HepG2 (cell line): ENCODE measurements around the gene ZNF91. TPM values are rescaled to one million over a fixed set of nuclear protein-coding genes. Genes with fewer than 3 reads are reported as not detected.

Experiments used
- ATAC-seq: fragments of 200-7000 bp; cut with Tn5 transposase; 3 replicates; pipeline ENCODE4 v1.9.1; 2020; ENCODE audit warnings: mild to moderate bottlenecking, moderate library complexity
- BruUV-seq: library from RNA; stranded (reverse); fragments of 400-500 nt; replicated peaks from 2 replicates; lab custom pipeline; 2021; lab: Mats Ljungman, UMichigan
- CTCF ChIA-PET: fragments of 300-600 bp; formaldehyde crosslinking; extraction: SDS; loops from one replicate; lab custom pipeline; 2021; ENCODE audit warnings: low total read pairs, inconsistent platforms, low intra/inter-chr PET ratio; lab: Yijun Ruan, JAX
- POLR2A ChIA-PET: fragments of 350-600 bp; sonication (Branson Sonifier 250); formaldehyde crosslinking; loops from one replicate; lab custom pipeline; 2020; ENCODE audit warnings: antibody characterized with exemption, inconsistent platforms; lab: Yijun Ruan, JAX
- DNase-seq: peaks from one replicate; pipeline ENCODE4 v3.0.0-alpha.2; 2015; ENCODE audit warnings: low spot score
- FAIRE-seq: peaks from 3 replicates; lab custom pipeline; 2011; peaks lifted over from hg19 to GRCh38; lab: Jason Lieb, UNC
- H2AFZ ChIP-seq: one replicate; pipeline ENCODE4 v1.6.1; 2011; ENCODE audit warnings: low read length, inconsistent platforms
- H3K27ac ChIP-seq: fragments of 300-600 bp; 3 replicates; pipeline ENCODE4 v1.8.0; 2011; ENCODE audit warnings: mixed run types, mild to moderate bottlenecking, mixed read lengths, low read length, inconsistent platforms; ENCODE audit not compliant: insufficient read depth; ENCODE audit errors: extremely low read length
- H3K27me3 ChIP-seq, 2 experiments: fragments of 200-600 bp in 1 of 2; 2 replicates in 1 of 2; 3 replicates in 1 of 2; pipeline versions ENCODE4 v1.6.0 to v1.8.0; 2011; ENCODE audit warnings: low read length in 2 of 2, mild to moderate bottlenecking in 2 of 2, moderate library complexity in 2 of 2, inconsistent platforms in 1 of 2; ENCODE audit not compliant: insufficient read depth in 2 of 2, control insufficient read depth in 1 of 2
- H3K36me3 ChIP-seq, 2 experiments: fragments of 200-600 bp in 1 of 2; replicated peaks in 1 of 2; 2 replicates in 1 of 2; 3 replicates in 1 of 2; pipeline versions ENCODE4 v1.5.1 to v1.8.0; 2011; ENCODE audit warnings: low read length in 2 of 2, inconsistent platforms in 1 of 2; ENCODE audit not compliant: insufficient read depth in 2 of 2, control insufficient read depth in 1 of 2
- H3K4me1 ChIP-seq: 2 replicates; pipeline ENCODE4 v1.5.1; 2012; ENCODE audit warnings: low read length, inconsistent platforms; ENCODE audit not compliant: insufficient read depth
- H3K4me2 ChIP-seq: 2 replicates; pipeline ENCODE4 v1.6.0; 2011; ENCODE audit warnings: low read depth, low read length, inconsistent platforms
- H3K4me3 ChIP-seq, 3 experiments: fragments of 200-600 bp in 1 of 3; sonication (generic), shearing (Covaris generic) in 1 of 3; replicated peaks in 1 of 3; 2 replicates each; pipeline ENCODE4 v1.5.1; 2011 to 2016; ENCODE audit warnings: low read length in 3 of 3, inconsistent platforms in 2 of 3, low read depth in 2 of 3, mild to moderate bottlenecking in 2 of 3, control low read depth in 1 of 3, mixed read lengths in 1 of 3; ENCODE audit not compliant: insufficient read depth in 1 of 3
- H3K79me2 ChIP-seq: one replicate; pipeline ENCODE4 v1.6.1; 2011; ENCODE audit warnings: low read length, inconsistent platforms; ENCODE audit not compliant: insufficient read depth
- H3K9ac ChIP-seq: 2 replicates; pipeline ENCODE4 v1.6.0; 2011; ENCODE audit warnings: mild to moderate bottlenecking, low read depth, low read length, inconsistent platforms; ENCODE audit not compliant: insufficient read depth
- H3K9me3 ChIP-seq: 2 replicates; pipeline ENCODE4 v1.5.1; 2012; ENCODE audit warnings: mild to moderate bottlenecking, low read length
- H4K20me1 ChIP-seq: 2 replicates; pipeline ENCODE4 v1.6.0; 2011; ENCODE audit warnings: inconsistent platforms, mild to moderate bottlenecking, low read length, moderate library complexity; ENCODE audit not compliant: insufficient read depth
- AGO2 ChIP-seq: fragments of 200-400 bp; formaldehyde crosslinking; optimal IDR thresholded peaks from 2 replicates; pipeline ENCODE3; 2017; ENCODE audit warnings: mild to moderate bottlenecking, low read depth, low read length, moderate library complexity
- ARHGAP35 ChIP-seq: sonication (generic); formaldehyde crosslinking; IDR thresholded peaks from 2 replicates; pipeline ENCODE4 v1.9.0; 2022; ENCODE audit warnings: mild to moderate bottlenecking, inconsistent platforms, moderate library complexity, missing genetic modification reagents, borderline replicate concordance
- CEBPB ChIP-seq: IDR thresholded peaks from 2 replicates; pipeline ENCODE4 v1.6.1; 2011; ENCODE audit warnings: low read depth, low read length, improper control_type of control experiment, borderline replicate concordance
- CEBPG ChIP-seq: IDR thresholded peaks from 2 replicates; pipeline ENCODE4 v1.6.1; 2016
- IRX3 ChIP-seq: sonication (generic); formaldehyde crosslinking; IDR thresholded peaks from 2 replicates; pipeline ENCODE4 v1.8.1; 2023; ENCODE audit warnings: mild to moderate bottlenecking, low read depth, missing genetic modification reagents, borderline replicate concordance
- KAT8 ChIP-seq: IDR thresholded peaks from 2 replicates; pipeline ENCODE4 v1.6.1; 2016; ENCODE audit warnings: missing genetic modification reagents, missing compliant biosample characterization
- MNT ChIP-seq: fragments of 450-650 bp; IDR thresholded peaks from 2 replicates; pipeline ENCODE4 v1.6.1; 2016
- RFXAP ChIP-seq: sonication (generic); formaldehyde crosslinking; IDR thresholded peaks from 2 replicates; pipeline ENCODE4 v1.4.0; 2020; ENCODE audit warnings: missing genetic modification reagents, borderline replicate concordance
- SRF ChIP-seq: IDR thresholded peaks from 2 replicates; pipeline ENCODE4 v1.6.1; 2011; ENCODE audit warnings: mild to moderate bottlenecking, low read depth, low read length, moderate library complexity
- ZFP91 ChIP-seq: sonication (generic); formaldehyde crosslinking; IDR thresholded peaks from 2 replicates; pipeline ENCODE4 v1.9.0; 2022; ENCODE audit warnings: missing genetic modification reagents, mild to moderate bottlenecking, borderline replicate concordance
- ZMYM3 ChIP-seq: sonication (generic); formaldehyde crosslinking; IDR thresholded peaks from 2 replicates; pipeline ENCODE4 v1.5.1; 2020; ENCODE audit warnings: mild to moderate bottlenecking, missing genetic modification reagents
- ZNF136 ChIP-seq: sonication (generic); formaldehyde crosslinking; IDR thresholded peaks from 2 replicates; pipeline ENCODE4 v1.8.1; 2022; ENCODE audit warnings: low read depth, mild to moderate bottlenecking, moderate library complexity, missing genetic modification reagents
- ZNF230 ChIP-seq: sonication (generic); formaldehyde crosslinking; IDR thresholded peaks from 2 replicates; pipeline ENCODE4 v1.4.0; 2020; ENCODE audit warnings: mild to moderate bottlenecking, missing genetic modification reagents
- ZNF558 ChIP-seq: sonication (generic); formaldehyde crosslinking; IDR thresholded peaks from 2 replicates; pipeline ENCODE4 v1.9.0; 2022; ENCODE audit warnings: mild to moderate bottlenecking, missing genetic modification reagents, borderline replicate concordance
- ZNF7 ChIP-seq: IDR thresholded peaks from 2 replicates; pipeline ENCODE4 v1.6.1; 2016; ENCODE audit warnings: missing biosample characterization, missing genetic modification reagents
- ZNF713 ChIP-seq: sonication (generic); formaldehyde crosslinking; IDR thresholded peaks from 2 replicates; pipeline ENCODE4 v1.4.0; 2020; ENCODE audit warnings: mild to moderate bottlenecking, missing genetic modification reagents
- WGBS: methylation state at CpG from one replicate; pipeline ENCODE4 v1.1.6; 2017; ENCODE audit warnings: low lambda C conversion rate; 5-methylcytosine and 5-hydroxymethylcytosine counted together
- in situ Hi-C: cut with HindIII; loops from 2 replicates; pipeline ENCODE4 v1.10.0; 2017; ENCODE audit warnings: low pct_unique_long_range_greater_than_20kb; ENCODE audit not compliant: extremely low pct_ligation_motif_present
- intact Hi-C: fragments of 100-400 bp; cut with micrococcal nuclease; formaldehyde crosslinking; loops from one replicate; pipeline ENCODE4 v1.10.0; 2022; ENCODE audit not compliant: unreplicated experiment
- polyA plus RNA-seq, 8 experiments: library from polyadenylated mRNA; depleted of rRNA in 3 of 8; stranded (reverse) in 7 of 8; unstranded in 1 of 8; fragments of >200 nt; fragmentation: Illumina TruSeq in 4 of 8; extraction: Trizol in 4 of 8; gene quantifications; 2 replicates each; pipeline versions ENCODE4 v1.2.1 to v1.2.3, GENCODE V29; 2011 to 2016; ENCODE audit warnings: low read depth in 4 of 8, missing spikeins in 1 of 8, mixed read lengths in 1 of 8; ENCODE audit not compliant: insufficient read depth in 1 of 8
- total RNA-seq, 5 experiments: library from RNA; depleted of rRNA; stranded (reverse); fragments of >200 nt; fragmentation: Illumina TruSeq; extraction: Trizol; gene quantifications; 2 replicates each; pipeline ENCODE4 v1.2.3, GENCODE V29; 2016; ENCODE audit warnings: low read depth in 1 of 5

ZNF91 gene
- total and polyA plus RNA-seq, 2 of the 13 experiments (the other 11 are each of a cell fraction or from before 2014, with no cell fraction given) = 19.4 to 21.5 TPM

DNA sequence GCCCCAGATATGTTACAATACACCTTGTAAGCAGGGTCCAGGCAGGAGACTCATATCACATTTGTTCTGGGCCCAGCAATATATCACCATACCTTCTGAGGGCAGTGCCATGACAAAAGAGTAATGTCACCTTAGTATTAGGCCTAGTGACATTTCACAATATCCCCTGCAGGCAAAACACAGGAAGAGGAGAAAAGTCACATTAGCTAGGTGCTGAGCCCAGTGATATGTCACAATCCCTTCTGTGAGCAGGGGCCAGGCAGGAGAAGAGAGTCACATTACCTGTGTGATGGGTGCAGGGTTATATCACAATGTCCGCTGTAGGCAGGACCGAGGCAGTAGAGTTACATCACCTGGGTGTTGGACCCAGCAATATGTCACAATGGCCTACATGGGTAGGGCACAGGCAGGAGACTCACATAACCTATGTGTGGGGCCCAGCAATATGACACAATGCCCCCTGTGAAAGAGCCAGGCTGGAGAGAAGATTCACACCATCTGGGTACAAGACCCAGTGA is 12.4 kb upstream of the ZNF91 start:
- H2AFZ ChIP-seq = no peak overlapping the region
- peaks cover 35% of the 10 kb centered on the region for H3K4me1 ChIP-seq
- H3K4me2 ChIP-seq = no peak overlapping the region
- H3K4me3 ChIP-seq = no peak overlapping the region
- ATAC-seq (no peak), FAIRE-seq (no peak), DNase-seq (no peak)
- H3K27ac ChIP-seq = no peak overlapping the region
- H3K27me3 ChIP-seq = no peaks in the 10 kb centered on the region
- CTCF ChIA-PET = no interaction called here
- POLR2A ChIA-PET = interaction anchor here (4.7 kb wide), 1 partner anchor 13 kb away, joined by 19 read pairs; the partner anchor contains the start of gene ZNF91
- H3K79me2 ChIP-seq = no peaks in the 10 kb centered on the region
- TF ChIP-seq ZMYM3 (CRISPR knock-in tag) (no peak), AGO2 (no peak), RFXAP (CRISPR knock-in tag) (no peak), ZNF558 (no peak), IRX3 (CRISPR knock-in tag) (no peak), ZNF713 (no peak), ZNF230 (CRISPR knock-in tag) (no peak), CEBPG (CRISPR knock-in tag) (peak; percentile 10; the same call in 1 of the 2 replicates), CEBPB (peak; percentile 49; the same call in 1 of the 2 replicates), ARHGAP35 (no peak), KAT8 (no peak), ZFP91 (no peak), MNT (no peak), SRF (no peak), ZNF136 (no peak), ZNF7 (CRISPR knock-in tag) (no peak)
- no peak overlapping the region for H3K9ac ChIP-seq
- WGBS = no CpG with 5 or more reads among the region's 2 CpGs
- H3K9me3 ChIP-seq = no peaks in the 10 kb centered on the region
- BruUV-seq = no TSS peak
- no peaks in the 10 kb centered on the region for H4K20me1 ChIP-seq
- no peaks in the 10 kb centered on the region for H3K36me3 ChIP-seq
- intact Hi-C loops (no loop called here), in situ Hi-C loops (no loop called here)
